T47D (cell line): ENCODE results near the gene TRMT10B.
"Not testable (repeated sequence)": the region's sequence is repeated elsewhere in the genome, so short reads cannot be mapped to it uniquely, and the experiment has no call there.

ENCODE experiments used
- DNase-seq, 2 experiments: peaks; one replicate each; pipeline versions ENCODE4 v3.0.0 to v3.0.0-alpha.2; 2011 to 2012; ENCODE audit warnings: low read depth in 1 of 2, low spot score in 1 of 2
- JUND ChIP-seq: IDR thresholded peaks from 2 replicates; pipeline ENCODE4 v1.6.1; 2012; ENCODE audit warnings: low read depth
- in situ Hi-C: cut with HindIII; loops from 2 replicates; pipeline ENCODE4 v1.10.0; 2016; ENCODE audit warnings: low sequenced_read_pairs, low pct_unique_long_range_greater_than_20kb

The TRMT10B gene

DNA sequence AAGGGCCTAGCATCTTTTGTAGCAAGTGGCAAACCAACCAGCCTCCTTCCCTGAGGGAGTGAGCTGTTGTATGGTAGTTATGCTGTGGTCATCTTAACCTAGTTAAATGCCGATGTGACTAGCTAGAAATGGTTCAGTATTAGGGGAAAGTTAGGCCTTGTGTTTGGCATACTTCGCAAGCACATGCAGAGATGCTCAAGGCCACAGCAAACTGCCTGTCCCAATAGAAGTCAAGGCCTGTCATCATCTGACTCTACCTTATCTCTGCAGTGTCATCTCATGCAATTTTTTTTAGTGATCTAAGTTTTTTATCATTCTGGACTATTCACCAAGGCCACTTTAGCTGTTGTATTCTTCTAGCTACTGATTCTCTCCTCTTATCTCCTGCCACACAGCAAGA, 36.5 kb downstream of the TRMT10B start:
- DNase-seq, result no peak
- in situ Hi-C loops, result no loop called here
- TF ChIP-seq JUND, result no peak

DNA sequence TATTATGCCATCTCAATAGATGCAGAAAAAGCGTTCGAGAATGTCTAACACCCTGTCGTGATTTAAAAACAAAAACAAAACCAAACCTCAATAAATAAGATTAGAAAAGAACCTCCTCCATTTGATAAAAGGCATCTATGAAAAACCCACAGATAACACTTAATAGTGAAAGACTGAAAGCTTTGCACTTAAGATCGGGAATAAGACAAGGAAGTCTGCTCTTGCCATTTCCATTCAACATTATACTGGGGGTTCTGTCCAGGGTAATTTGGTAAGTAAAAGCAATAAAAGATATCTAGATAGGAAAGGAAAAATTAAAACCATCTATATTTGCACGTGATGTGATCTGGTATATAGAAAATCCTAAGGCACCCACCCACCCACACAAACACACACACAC, 38.5 kb downstream of the TRMT10B start:
- TF ChIP-seq JUND, result no peak
- DNase-seq, result no peak
- in situ Hi-C loops, result no loop called here

DNA sequence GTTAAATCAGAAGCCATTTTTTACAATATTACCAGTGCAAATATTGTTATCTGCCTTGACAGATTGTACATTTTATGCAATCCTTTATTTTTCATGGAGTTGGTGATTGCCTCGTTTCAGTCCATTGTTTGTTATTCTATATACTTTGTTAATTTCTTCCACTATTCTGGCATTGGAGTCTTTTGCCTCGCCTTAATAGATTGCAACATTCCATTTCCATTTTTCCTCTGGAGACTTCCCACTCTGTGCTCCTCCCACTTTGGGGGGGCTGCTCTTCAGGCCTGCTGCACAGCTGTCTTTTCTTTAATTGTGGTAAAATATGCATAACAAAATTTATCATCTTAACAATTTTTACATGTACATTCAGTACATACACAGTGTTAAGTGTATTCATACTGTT, 42.6 kb downstream of the TRMT10B start:
- no peak for DNase-seq
- no peak for TF ChIP-seq JUND
- in situ Hi-C loops, result no loop called here

DNA sequence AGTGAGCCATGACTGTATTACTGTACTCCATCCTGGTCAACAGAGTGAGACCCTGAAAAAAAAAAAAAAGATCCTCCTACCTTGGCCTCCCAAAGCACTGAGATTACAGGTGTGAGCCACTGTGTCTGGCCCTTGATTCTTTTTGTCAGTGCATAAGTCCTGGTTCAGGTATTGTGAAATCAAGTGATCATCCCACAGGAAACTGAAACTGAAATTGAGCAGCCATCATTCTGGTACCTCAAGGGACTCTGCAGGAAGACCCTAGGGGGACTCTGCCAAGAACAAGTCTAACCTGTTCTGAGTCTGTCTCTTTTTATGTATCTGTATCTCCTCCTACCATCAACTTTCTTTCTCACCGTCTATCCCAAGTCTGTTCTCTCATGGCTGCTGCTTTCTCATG, 45.1 kb downstream of the TRMT10B start:
- in situ Hi-C loops, result no loop called here
- no peak for TF ChIP-seq JUND

DNA sequence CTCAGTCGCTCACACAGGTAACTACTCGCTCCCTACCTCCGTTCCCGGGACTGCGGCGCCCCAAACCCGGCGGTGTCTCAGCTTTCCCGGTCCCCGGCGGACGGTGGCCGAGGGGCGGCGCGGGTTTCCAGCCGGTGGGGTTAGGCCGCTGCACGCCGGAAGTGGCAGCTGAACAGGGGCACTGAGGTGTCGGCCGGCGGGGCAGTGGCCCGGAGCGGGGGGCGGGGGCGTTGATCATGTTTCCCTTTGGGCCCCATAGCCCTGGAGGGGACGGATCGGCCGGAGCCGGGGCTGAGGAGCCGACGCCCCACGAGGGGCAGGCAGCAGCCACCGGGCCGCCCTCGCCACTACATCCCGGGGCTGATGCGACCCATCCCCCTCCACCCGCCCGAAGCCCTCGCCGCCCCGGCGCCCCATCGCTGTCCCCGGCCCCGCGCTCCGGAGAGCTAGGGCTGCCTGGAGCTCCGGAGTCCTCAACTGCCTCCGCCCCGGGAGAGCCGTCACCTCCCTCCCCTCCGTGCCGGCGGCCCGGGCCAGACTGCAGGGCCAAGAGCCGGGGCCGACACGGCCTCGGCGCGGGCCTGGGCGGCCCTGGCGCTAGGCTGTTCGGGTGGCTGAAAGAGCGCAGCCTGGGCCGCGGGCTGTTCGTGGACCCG, 47.2 kb downstream of the TRMT10B start, which contains the start of gene DCAF10:
Gene DCAF10, plus strand, starts transcription at position 167 of the 656 bp plus-strand sequence. Its CDS starts 70 bp downstream, at position 237.
- in situ Hi-C loops, result no loop called here
- no peak for TF ChIP-seq JUND
- DNase-seq, result peak; percentile 31 to 85

More for the DNA sequence above, 45.1 kb downstream of the TRMT10B start:
- peak in 1 of 2 experiments; percentile 40 for DNase-seq

DNA sequence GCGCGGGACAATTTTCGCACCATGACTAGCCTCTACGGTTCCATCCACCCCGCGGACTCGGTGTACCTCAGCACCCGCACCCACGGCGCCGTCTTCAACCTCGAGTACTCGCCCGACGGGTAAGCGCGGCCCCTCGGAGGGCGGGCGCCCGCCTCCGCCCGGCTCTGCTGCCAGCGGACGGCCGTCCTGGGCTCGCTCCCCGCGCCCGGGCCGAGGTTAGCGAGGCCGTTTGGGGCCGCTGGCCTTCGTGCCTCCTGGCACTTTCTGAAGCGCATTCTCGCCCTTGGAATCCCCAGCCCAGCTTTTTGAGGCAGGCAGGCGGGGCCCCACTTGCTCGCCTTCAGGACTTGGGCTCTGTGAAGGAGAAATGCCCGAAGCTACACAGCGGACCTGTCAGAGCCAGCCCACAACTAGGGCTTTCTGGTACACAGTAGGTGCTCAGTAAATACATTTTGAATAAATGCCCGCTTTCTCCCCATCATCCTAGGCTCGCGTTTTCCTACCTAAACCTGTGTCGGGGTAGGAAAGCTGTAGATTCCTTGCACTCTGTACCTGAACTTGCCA, 47.8 kb downstream of the TRMT10B start:
- in situ Hi-C loops, result no loop called here
- no peak for DNase-seq

DNA sequence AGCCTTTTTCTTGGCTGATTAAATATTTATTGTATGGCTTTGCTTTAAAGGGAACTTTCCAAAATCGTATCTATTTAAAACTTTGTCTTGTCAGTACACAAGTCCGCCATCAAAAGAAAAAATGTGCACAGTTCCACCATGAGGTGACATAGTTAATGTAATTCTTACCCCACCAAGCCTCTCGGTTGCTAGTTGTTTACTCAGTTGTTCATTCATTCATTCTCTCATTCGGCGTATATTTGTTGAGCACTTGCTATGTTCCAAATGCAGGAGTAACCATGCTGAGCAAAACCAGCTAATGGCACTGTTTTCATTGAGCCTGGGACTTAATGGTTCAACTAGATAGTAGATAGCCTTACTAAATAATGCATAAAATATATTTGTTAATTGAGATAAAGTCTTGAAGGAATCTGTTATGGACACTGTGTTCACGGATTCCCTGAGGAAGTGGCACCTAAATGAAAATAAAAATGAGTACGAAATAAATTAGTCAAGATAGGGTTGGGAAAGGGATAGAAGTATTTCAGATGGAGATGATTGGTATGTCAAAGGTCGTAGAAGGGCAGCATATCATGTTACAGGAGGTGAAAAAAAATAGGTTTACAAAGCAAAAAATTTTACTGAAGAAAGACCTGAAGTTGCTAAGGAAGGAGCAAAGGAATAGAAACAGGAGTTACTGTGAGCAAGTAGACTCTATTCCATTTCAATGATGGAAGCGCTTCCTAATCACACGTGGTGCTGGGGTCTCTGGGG, 48.5 kb downstream of the TRMT10B start:
- DNase-seq, result no peak
- in situ Hi-C loops, result no loop called here
- no peak for TF ChIP-seq JUND

More for the DNA sequence above, 47.8 kb downstream of the TRMT10B start:
- TF ChIP-seq JUND, result no peak

DNA sequence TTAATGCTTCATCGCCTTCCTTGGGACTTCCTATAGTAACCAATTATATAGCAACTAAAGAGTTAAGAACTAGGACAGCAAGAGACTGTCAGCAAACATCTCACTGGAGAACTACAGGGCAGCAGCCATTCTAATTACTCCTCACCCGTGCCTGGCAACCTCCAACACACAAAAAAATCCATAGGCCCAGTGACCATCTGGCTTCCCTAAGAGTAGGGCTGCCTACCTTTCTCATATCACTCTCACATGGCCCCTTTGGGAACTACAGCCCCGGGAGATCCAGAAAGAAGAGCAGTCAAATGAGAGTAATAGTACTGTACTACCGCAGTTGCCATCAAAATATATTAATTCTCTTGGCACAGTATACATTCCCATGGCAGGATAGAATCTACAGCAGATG, 52.7 kb downstream of the TRMT10B start:
- in situ Hi-C loops, result no loop called here
- TF ChIP-seq JUND, result no peak
- DNase-seq, result no peak

DNA sequence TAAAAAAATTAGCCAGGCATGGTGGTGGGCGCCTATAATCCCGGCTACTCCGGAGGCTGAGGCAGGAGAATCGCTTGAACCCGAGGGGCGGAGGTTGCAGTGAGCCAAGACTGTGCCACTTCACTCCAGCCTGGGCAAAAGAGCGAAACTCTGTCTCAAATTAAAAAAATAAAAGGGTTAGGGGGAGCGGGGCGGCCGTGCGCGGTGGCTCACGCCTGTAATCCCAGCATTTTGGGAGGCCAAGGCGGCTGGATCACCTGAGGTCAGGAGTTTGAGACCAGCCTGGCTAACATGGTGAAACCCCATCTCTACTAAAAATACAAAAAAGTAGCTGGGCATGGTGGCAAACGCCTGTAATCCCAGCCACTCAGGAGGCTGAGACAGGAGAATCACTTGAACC, 56.1 kb downstream of the TRMT10B start:
- DNase-seq, result not testable (repeated sequence)

DNA sequence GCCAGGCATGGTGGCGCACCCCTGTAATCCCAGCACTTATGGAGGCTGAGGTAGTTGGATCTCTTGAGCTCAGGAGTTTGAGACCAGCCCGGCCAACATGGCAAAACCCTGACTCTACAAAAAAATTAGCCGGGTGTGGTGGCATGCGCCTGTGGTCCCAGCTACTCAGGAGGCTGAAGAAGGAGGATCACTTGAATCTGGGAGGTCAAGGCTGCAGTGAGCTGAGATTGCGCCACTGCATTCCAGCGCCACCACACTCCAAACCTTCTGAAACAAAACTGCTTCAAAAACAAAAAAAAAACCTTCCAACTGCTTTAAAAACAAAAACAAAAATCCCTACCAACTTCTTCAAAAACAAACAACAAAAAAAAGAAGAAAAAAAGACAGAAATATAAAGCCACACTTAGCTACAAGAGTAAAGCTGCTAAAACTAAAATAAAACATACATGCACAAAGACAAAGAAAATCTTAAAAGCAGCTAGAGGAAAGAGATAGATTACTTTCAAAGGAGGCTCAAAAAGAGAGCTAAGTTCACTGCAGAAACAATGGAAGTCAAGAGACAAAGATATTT, 58.4 kb downstream of the TRMT10B start:
- DNase-seq, result no peak

More for the DNA sequence above, 56.1 kb downstream of the TRMT10B start:
- in situ Hi-C loops, result not testable (repeated sequence)

DNA sequence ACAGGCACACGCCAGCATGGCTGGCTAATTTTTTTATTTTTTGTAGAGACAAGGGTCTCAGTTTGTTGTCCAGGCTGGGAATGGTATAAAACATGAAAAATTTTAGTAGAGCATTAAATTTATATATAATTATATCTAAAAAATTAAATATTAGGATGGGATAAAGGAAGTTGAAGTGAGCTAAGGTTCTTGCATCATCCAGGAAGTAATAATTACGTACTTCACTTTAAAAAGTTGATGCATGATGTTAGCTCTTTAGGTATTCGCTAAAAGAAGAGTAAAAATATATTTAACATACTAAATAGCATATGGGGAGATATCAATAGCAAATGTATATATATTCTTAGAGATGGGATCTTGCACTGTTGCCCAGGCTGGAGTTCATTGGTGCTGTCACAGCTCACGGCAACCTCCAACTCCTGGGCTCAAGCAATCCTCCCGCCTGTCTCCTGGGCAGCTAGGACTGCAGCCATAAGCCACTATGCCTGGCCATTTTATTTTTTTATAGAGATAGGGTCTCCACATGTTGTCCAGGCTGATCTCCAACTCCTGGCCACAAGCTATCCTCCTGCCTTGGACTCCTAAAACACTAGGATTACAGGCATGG, 59.3 kb downstream of the TRMT10B start:
- no peak for DNase-seq
- in situ Hi-C loops, result no loop called here
- TF ChIP-seq JUND, result no peak

More for the DNA sequence above, 58.4 kb downstream of the TRMT10B start:
- TF ChIP-seq JUND, result no peak
- in situ Hi-C loops, result no loop called here

DNA sequence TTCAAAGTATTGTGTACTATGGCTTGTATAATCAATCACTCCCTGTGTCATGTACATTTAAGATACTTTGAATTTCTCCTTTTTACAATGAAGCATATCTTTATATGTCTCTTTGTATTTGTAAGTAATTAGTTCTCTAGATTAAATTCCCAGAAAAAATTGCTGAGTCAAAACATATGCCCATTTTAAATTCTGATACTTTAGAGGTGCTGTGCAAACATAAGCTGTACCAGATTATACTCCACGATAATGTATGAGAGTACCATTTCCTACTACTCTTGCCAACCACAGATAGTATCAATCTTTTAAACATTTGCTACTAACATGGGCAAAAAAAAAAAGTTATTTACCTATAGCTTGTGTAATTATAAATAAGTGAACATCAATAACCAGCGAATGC, 65.2 kb downstream of the TRMT10B start:
- no peak for TF ChIP-seq JUND
- in situ Hi-C loops, result no loop called here
- DNase-seq, result peak in 1 of 2 experiments; percentile 14
